Muscle of back (tissue), 11 donors: ENCODE data around the gene TNIK. TPM values are rescaled to one million over a fixed set of nuclear protein-coding genes. Genes with fewer than 3 reads are reported as not detected.
"Not testable (repeated sequence)": the region's sequence is repeated elsewhere in the genome, so short reads cannot be mapped to it uniquely, and the experiment has no call there.

Experiments used
- DNase-seq, 3 donors: peaks; one replicate each; pipeline versions ENCODE4 v3.0.0 to v3.0.0-alpha.2; 2013
- polyA plus RNA-seq, 10 donors: library from polyadenylated mRNA; unstranded; fragments of 120-200 nt; gene quantifications; one replicate each; pipeline ENCODE4 v1.2.1, GENCODE V29; 2013; ENCODE audit not compliant: insufficient read length in 10 of 10

TNIK gene
- polyA plus RNA-seq, 10 donors = 22.5 to 53.3 (median 37.8) TPM

DNA sequence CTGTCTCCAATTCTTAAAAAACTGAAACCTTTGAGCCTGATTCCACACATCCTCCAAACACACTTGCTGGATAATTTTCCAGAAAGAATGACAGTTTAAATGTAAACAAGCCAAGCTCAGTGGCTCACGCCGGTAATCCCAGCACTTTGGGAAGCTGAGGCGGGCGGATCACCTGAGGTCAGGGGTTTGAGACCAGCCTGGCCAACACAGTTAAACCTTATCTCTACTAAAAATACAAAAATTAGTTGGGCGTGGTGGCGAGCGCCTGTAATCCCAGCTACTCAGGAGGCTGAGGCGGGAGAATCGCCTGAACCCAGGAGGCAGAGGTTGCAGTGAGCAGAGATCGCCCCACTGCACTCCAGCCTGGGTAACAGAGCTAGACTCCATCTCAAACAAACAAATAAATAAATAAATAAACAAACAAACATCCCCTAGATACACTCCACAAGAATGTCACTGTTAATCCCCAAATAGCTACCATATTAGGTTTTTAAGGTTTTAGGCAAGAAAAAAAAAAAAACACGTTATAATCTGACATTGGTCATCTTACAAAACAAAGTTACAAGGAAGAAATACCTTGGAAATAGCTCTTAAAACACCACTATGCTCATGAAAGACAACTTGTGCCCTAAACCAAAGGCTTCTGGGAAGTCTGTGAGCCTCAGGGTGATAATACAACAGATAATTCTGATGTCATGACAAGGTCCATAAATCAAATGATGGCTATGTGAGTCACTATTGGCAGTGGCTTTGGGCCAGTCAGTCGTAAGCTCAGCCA, 13.2 kb downstream of the TNIK start:
- peak in 1 of 3 donors; percentile 58 for DNase-seq

DNA sequence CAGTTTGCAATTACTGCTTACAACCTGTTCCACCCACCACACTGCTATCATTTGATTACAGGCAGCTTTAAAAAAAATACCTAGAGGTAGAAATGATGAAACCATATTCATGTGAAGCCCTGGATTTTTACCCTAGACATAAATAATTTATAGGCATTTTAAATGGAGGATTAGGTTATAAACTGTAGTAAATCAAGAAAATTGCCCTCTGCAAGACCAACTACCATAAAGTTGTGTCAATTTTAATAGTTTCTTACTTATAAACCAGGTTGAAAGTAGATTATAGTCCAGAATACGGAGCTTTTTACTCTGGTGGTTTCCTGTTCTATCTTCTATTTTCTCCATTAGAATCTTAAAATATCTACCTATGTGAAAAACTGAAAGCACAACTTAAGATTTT, 13.9 kb downstream of the TNIK start:
- no peak for DNase-seq

DNA sequence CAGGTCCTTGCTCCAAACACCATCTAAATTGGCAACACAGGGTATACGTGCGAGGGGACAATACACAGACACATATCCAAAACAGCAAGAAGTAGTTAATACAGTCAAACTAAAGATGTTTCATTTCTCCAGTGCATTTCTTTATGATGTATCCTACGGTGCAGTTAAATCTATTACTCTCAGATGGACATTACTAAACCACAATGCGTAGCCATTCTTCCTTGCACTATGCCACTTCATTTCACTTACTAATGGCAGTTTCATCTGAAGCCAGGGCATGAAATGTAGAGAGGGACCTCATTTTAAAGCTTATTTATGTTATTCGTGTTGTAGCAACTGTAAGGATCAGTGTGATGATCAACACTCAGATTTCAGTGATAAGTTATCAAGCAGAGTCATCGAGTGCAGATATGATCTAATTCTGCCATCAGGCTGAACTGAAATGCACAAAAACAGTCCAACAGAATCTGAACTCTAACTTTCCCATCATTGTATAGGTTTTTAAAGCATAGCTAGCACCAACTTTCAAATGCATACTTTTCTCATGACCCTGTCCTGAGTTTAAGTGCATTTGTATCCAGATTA, 14.5 kb downstream of the TNIK start:
- no peak for DNase-seq

DNA sequence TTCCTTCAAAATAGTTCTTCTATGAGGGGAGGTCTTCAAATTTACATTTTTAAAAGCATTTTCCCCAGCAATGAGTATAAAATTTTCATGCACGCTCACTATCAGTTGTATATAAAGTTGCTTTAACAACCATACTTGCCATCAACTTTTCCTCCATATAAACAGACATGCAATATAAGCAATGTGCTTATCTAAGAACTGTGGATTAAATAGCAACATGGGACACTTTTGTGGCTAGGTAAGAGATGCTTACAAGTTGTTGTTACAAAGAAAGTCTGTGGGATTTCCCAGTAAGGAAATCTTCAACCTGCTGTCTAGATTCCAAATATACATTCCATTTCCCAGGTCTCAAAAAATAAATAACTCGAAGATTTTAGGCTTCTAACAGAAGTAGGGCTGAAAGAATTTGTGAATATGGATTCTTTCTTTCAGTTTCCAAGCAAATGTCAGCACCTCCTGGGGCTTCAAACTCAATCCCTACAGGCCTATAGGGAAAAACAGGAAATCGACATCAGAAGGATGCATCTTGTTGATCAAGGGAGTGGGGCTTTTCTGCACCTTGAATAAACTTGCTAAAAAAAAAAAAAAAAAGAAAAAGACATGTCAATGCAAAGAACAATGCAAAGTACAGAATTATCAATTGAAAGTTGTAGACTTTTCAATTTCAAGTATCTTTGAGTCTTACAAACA, 16.1 kb downstream of the TNIK start:
- no peak for DNase-seq

DNA sequence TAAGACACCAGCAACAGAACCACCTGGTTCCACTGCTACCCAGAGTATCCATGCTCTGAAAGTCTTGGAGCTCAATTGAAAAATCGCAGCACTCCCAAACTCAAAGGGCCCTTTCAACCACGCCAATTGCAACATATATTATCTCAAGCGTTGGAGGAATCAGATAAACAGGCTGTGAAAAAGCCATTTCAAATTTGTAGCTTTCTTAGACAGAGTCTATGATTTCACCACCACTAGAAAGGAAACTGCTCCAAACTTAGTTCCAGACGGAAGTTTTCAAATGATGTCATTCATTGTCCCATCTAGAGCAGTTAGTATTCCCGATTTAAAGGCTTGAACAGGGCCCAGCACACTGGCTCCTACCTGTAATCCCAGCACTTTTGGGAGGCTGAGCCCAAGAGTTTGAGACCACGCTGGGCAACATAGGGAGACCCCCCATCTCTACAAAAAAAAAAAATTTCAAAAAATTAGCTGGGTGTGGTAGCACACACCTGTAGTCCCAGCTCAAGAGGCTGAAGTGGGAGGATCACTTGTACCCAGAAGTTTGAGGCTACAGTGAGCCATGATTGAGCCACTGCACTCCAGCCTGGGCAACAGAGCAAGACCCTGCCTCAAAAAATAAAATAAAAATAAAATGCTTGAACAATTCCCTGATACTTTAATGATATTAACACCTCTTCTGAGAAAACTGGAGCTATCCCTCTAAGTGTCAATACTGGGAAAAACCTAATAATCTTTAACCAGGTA, 16.8 kb downstream of the TNIK start:
- DNase-seq = peak in 1 of 3 donors; percentile 9

DNA sequence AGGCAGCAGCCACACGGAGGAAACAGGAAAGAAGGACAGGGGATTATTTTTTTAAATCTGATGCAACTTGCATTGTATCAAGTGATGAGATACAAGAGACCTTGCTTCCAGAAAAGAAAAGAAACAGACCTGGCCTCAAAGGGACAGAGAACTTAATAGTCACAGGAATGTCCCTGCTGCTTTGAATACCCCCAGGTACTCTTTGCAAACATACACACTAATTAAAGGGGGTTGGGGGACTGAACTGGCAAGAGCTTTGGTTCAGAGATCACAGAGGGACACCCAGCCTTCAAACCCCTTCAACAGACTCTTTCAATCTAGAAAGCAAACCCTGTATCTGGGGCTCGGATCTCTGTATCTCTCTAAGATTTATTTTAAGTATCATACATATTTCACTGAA, 18.0 kb downstream of the TNIK start:
- no peak for DNase-seq

DNA sequence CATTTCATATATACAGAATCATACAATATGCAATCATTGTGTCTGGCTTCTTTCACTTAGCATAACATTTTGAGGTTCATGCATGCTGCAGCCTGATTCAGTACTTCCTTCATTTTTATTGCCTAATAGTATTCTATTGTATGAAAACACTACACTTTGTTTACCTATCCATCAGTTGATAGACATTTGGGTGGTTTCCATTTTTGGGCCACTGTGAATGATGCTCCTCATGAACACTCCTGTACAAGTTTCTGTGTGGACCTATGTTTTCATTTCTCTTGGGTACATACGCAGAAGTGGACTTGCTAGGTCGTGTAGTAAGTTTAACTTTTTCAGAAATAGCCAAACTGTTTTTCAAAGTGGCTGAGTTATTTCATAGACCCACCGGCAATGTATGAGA, 18.8 kb downstream of the TNIK start:
- DNase-seq = no peak

DNA sequence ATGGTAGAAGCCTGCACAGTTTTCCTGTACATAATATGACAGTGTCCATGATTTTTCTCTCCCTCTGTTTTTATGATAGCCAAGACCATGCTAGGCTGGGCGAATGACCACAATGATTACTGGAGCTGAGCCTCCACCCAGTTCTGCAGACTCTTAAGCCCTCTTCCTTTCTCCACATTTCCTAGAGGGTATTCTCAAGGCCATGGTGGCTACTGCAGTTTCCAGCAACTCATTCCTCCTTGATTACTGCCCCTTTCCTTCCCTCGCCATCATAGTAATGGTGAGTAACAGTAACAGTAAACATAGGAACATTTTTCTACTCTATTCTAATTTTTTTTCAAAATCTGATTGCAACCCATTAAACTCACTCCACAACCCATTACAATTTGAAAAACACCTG, 20.2 kb downstream of the TNIK start:
- no peak for DNase-seq

DNA sequence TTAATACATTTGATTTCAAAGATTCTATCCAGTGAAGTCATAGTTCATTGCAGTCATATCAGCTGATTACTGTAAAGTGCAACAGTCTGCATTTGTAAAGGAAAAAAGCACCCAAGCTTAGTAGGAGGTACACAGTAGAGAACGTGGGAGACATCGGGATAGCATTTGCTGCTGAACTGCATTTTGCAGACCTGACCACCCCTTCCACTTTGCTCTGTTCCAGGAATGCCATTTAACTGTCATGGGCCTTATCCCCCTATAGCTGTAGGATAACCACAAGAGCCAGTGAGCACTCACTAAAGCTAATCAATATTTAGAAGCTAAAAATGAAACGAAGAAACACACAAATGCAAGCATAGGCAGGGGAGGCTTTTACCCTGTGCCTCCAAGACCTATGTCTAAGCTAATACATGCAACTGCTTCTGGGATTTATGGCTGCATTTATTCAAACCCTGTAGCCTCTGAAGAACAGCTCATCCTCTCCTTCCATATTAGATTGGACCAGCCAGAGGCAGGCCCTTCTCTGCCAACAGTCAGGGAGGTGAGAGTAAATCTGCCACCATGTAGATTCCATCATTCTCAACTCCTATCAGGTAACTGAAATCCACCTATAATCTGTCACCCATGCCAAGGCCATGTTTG, 23.0 kb downstream of the TNIK start:
- DNase-seq = no peak

DNA sequence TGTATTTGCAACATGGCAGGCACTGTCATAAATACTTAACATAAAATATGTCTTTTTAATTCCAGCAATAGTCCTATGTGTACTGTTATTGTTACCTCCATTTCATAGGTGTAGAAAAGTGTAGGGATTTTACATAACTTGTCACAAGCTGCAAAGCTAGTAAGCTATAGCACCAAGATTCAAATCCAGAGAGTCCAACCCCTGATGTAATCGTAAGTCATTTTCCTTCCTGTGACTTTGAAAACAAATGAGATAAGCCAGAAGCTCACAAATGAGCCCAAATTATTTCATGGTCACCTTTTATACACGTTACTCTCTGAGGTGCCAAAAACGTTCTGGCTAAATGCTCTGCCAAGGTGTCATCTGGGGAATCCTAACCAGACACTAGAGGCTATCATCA, 23.8 kb downstream of the TNIK start:
- DNase-seq = no peak

DNA sequence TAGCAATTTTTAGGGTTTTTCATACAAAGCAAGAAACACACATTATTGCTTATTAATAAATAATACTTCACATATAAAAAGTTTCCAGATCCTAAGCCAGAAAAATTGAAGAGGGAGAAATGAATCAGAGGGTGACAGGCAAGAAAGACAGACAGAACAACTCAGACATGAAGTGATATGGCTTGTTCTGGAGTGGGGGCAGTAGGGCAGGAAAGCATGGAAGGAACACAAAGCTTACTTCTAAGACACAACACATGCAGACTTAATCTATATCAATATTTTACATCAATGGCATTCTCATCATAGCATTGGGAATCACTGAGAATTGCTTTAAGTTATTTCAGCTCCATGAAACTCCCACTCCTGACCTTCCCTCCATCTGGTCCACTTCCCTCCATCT, 24.4 kb downstream of the TNIK start:
- DNase-seq = no peak

DNA sequence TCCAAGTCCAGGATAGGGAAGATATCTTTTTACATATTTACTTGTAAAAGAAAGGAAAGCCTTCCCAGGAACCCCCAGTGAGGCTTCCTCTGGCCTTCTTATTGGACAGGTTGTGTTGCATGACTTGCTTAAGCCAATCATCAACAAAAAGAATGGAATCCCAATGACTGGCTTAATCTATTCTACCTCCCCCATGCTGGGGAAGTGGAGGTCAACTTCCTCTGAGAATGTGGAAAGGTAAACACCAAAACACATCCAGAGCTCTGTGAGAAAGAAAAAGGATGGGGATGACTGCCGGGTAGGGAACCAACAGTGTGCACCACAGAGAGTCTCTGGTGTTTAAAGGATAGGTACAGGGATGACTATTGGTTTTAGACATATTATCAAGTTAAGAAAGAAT, 25.1 kb downstream of the TNIK start:
- no peak for DNase-seq

DNA sequence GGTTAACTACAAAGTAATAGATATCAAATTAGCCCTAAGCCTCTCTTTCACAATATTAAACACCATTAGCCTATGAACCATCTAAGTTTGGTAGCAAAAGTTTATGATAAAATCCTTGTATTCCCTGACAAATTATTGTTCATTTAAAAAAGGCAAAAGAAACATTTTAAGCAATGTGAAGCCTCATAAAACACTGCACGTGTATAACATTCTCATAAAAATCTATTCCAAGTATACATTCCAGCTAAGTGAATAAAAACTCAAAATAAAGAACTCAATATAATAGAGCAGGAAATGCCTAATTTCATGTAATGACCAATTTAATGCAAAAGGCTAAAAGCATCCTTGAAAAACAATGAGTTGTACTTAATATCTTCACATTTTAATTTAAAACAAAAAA, 27.7 kb downstream of the TNIK start:
- DNase-seq = no peak

DNA sequence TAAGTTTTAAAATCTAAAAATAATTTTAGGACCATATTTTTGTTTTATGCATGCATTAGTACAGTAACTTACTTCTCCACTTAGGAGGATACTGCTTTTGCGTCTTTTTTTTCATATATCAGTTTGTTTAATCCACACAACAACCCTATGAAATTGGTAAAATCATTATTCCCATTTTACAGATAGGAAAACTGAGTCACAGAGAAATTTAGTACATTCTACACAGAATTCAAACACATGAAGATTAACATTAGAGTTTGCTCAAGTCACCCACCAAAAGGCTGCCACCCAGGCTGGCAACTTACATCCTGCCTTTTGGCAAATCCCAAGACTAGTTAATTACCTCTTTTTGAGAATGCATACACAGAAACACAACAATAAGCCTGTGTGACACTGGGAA, 28.7 kb downstream of the TNIK start:
- DNase-seq = no peak

DNA sequence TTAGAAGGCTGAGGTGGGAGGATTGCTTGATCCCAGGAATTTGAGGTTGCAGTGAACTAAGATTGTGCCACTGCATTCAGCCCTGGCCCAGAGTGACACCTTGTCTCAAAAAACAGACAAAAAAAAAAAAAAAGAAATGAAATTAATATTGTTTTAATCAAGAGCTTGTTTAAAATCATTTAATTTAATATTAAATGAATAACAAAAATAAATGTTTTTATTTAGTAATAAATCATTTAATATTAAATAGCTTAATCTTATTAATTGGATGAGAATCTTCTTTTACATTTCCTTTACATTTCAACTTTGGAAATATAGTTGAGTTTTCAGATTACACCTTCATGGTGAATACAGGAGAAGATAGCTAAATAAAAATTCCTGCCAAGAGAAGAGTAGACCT, 29.7 kb downstream of the TNIK start:
- no peak for DNase-seq

DNA sequence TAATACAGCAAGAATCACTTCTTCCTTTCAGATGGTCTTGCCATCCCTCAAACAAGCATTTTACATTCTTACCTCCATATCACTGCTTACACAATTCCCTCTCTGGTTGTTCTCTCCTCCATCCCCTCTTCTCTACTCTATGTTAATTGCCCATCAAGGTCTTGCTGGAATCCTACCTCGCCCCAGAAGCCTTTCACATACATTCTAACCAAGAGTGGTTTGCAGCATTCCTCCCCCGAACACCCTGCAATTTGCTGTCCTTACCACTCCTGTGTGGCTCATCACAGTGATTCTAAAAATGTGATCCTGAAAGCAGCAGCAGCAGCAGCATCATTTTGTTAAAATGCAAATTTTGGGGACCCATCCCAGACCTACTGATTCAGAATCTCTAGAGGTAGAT, 30.6 kb downstream of the TNIK start:
- DNase-seq = no peak

DNA sequence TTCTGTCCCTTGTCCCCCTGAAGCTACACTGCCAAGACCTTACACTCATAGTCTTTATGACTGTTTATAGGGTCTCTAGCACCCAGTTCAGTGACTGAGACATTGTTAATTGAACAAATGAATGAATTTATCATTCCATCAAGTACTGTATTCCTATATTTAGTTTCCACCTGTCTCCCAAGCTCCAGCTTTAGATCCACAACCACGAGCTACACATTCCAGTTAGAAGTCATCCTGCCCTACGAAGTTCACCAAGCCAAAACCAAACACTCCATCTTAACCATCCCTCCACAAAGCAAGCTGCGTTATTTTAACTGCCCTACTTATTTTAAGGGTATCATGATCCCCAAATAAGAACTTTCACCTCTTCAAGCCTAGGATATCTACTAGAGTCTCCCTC, 31.3 kb downstream of the TNIK start:
- DNase-seq = no peak

DNA sequence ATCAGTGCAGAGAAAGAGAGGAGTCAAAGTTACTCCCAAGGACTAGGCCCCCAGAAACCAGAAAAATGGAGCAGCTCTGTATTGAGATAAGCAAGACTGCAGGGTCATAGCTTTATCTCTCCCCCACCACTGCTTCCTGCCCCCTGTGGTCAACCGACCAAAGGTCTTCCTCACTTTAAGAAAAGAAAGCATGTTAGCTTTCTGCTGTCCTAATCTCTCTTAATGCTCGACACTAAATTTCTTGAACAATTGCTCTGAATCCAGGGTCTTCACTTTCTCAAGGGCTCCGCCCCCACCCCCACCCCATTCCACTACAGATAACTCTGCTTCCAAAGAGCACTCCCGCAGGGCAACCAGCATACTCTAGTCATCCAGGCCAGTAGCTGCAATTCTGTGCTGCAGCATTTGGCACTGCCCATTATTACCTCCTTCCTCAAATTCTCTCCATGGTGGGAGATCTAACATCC, 31.9 kb downstream of the TNIK start:
- no peak for DNase-seq

DNA sequence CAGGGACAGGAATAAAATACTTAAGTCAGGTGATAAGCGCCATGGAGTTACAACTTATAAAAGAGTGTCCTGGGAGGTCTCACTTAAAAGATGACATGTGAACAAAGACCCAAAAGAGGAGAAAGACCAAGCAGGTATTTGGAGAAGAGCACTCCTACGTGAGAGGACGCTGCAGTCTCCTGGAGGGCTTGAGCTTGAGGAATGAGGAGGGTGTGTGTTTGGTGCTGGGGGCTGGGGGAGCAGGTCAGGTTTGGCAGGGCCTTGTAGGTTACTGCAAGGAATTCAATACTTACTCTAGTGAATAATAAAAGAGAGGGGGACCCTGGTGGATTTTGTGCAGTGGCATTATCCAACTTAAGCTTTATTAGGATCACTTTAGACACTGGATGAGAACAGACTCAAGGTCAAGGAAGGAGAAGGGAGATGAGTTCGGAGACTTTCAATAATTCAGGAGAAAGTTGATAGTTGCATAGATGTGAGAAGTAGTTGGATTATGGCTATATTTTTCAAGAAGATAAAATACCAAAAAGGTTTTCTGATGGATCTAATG, 32.4 kb downstream of the TNIK start:
- DNase-seq = no peak

DNA sequence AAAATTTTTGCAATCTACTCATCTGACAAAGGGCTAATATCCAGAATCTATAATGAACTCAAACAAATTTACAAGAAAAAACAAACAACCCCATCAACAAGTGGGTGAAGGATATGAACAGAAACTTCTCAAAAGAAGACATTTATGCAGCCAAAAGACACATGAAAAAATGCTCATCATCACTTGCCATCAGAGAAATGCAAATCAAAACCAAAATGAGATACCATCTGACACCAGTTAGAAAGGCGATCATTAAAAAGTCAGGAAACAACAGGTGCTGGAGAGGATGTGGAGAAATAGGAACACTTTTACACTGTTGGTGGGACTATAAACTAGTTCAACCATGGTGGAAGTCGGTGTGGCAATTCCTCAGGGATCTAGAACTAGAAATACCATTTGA, 36.1 kb downstream of the TNIK start:
- not testable (repeated sequence) for DNase-seq

DNA sequence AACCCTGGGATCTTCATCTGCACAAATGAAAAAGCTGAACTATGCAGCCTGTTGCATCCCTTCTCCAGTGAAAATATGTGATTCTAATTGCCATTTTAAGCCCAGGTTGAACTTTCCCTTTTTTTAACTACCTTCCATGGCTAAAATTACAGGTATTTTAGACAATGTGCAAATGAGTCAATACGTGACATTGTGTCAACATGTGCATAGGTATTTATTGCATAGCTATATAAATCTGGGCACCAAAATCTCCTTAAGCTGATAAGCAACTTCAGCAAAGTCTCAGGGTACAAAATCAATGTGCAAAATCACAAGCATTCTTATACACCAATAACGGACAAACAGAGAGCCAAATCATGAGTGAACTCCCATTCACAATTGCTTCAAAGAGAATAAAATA, 37.4 kb downstream of the TNIK start:
- DNase-seq = not testable (repeated sequence)

DNA sequence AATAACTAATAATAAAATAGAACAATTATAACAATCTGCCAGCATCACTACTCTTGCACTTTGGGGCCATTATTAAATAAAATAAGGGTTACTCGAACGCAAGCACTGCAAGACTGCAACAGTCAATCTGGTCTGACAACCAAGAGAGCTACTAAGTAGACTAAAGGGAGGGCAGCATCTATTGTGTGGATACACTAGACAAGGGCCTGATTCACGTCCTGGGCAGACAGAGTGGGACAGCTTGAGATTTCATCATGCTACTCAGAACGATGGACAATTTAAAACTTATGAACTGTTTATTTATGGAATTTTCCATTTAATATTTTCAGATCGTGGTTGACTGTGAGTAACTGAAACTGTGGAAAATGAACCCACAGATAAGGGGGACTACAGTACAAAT, 39.5 kb downstream of the TNIK start:
- no peak for DNase-seq
